GM19193 (cell line): ENCODE results near the gene OPCML.

ENCODE experiments used
- POLR2A ChIP-seq: IDR thresholded peaks from 4 replicates; pipeline ENCODE4 v1.6.1; 2011; ENCODE audit not compliant: insufficient read depth, insufficient read length; ENCODE audit errors: extremely low read depth

OPCML gene

GRCh38 chr11:132864811-132865576, 667.3 kb downstream of the OPCML start:
- no peak for TF ChIP-seq POLR2A

- TF ChIP-seq POLR2A: no peak
Measured at GRCh38 chr11:132862933-132863332, 669.4 kb downstream of the OPCML start.

- no peak for TF ChIP-seq POLR2A
Measured at GRCh38 chr11:132862137-132862536, 670.2 kb downstream of the OPCML start.

- no peak for TF ChIP-seq POLR2A
Measured at GRCh38 chr11:132859306-132859705, 673.0 kb downstream of the OPCML start.

DNA sequence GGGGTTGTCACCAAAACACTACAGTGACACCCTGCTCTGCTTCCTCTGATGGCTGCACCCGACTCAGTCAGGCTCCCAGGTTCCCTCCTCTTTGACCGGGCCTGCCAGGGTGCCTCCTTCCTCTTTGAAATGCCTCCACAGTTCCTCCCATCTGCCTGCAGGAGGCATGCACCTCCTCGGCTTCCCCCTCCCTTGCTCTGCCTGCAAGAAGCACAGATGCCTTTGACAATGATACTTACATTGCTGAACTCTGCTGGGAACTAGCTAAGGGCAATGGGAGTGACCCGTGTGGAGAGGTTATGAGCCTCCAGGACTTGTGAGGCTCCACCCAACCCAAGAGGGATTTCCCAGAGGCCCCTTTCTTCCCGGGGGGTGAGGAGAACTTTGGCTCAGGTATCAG, 674.1 kb downstream of the OPCML start:
- no peak for TF ChIP-seq POLR2A

- TF ChIP-seq POLR2A: no peak
Measured at GRCh38 chr11:132856032-132856431, 676.3 kb downstream of the OPCML start.

GRCh38 chr11:132855516-132855915, 676.8 kb downstream of the OPCML start:
- no peak for TF ChIP-seq POLR2A

GRCh38 chr11:132853886-132854285, 678.4 kb downstream of the OPCML start:
- no peak for TF ChIP-seq POLR2A

GRCh38 chr11:132852361-132852760, 679.9 kb downstream of the OPCML start:
- no peak for TF ChIP-seq POLR2A

- no peak for TF ChIP-seq POLR2A
Measured at GRCh38 chr11:132851247-132851646, 681.1 kb downstream of the OPCML start.

- no peak for TF ChIP-seq POLR2A
Measured at GRCh38 chr11:132850266-132850665, 682.0 kb downstream of the OPCML start.

DNA sequence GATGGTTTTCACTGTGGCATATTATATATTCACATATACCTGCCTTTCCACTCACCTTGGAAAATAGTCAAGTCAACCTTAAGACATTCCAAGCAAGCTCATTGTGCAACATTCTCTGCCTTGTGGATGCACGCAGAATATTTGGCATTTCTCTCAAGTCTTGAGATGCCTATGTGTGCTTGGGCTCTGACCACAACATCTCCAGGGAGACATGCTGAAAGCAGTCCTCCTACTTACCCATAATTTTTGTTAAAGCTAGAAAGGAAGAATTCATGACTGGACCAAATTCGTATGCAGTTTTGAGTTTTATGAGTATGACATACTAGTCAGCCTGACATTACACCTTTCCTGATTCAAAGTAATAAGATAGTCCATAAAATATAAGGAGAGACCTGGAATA, 684.0 kb downstream of the OPCML start:
- TF ChIP-seq POLR2A: no peak

DNA sequence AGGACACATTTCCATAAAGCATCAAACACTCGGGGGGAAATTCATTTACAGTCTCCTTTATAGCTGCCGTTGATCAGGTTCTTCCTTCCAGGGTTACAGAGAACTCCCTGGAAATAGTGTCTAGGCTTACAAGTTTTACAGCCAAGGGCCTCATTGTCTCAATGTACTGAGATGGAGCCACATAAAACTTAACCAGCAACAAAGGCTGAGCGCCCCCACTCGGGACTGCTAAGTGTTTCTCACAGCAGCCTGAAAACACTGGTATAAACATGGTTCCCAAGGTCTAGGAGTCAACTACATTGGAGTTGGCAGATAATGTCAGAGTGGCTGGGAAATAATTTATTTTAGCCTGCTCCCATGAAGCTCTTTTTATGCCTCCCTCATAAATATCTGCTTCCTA, 686.2 kb downstream of the OPCML start:
- no peak for TF ChIP-seq POLR2A

DNA sequence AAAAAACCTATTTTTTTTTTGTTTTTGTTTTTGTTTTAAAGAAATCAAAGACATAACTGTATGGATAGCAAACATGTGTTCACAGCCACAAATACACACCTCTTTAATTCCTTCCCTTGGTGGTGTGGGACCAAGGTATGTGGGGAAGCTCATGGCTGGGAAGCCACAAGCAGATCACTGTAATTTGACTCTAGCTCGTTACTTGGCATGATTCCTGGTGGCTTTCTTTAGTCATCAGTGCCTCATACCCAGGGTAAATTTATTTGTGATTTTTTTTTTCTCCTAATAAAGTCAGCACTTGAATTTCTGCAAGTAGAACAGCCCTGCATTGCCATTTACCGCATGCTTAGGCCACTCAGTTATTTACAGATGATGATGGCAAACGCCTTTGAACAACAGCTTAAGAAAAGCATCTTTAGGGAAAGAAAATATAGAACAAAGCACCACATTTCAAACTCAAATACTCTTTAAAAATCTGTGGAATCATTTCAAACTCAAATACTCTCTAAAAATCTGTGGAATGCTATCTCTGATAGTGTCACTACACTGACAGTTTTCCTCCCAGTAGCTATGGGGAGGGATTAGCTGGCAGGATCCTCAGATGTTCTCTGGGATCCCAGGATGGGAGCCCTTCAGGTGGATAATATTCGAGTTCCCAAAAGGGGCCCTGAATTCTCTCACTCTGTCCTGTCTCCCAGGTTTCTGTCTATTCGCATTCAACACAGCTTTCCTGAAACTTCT, 687.2 kb downstream of the OPCML start:
- TF ChIP-seq POLR2A: no peak

GRCh38 chr11:132840660-132841059, 691.6 kb downstream of the OPCML start:
- no peak for TF ChIP-seq POLR2A

DNA sequence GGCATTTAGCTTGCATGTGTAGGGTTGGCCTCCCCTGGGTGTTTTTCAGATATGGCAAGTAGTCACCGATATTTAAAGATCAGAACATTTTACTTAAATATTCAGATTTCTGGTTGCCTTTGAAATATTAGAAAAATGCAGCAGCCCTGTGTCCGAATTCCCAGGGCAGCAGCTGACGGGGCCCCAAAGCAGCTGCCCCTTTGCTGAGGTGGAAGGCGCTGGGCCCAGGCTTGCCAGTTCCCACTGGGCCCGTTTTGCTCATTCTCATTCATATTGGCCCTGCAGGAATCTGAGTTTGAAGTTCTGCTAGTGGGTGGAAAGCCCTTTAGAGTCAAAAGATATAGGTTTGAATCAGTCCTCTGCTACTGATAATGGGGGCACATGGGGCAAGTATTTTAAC, 692.1 kb downstream of the OPCML start:
- no peak for TF ChIP-seq POLR2A
